A673 (cell line): Measurements from ENCODE around the gene HELT. TPM values are rescaled to one million over a fixed set of nuclear protein-coding genes. Genes with fewer than 3 reads are reported as not detected.

Source experiments
- BruUV-seq: library from RNA; stranded (reverse); fragments of 400-500 nt; replicated peaks from 2 replicates; lab custom pipeline; 2021; lab: Mats Ljungman, UMichigan
- CTCF ChIA-PET: fragments of 300-600 bp; sonication (Branson Sonifier 250); formaldehyde crosslinking; loops from one replicate; lab custom pipeline; 2022; ENCODE audit warnings: antibody characterized with exemption; lab: Charles Lee
- POLR2A ChIA-PET: fragments of 300-600 bp; sonication (Branson Sonifier 250); formaldehyde crosslinking; loops from one replicate; lab custom pipeline; 2022; ENCODE audit warnings: antibody characterized with exemption; ENCODE audit not compliant: low non-redundant PET; lab: Charles Lee
- DNase-seq: peaks from one replicate; pipeline ENCODE4 v3.0.0-alpha.2; 2015; ENCODE audit warnings: low spot score
- H3K27ac ChIP-seq: fragments of 200-600 bp; sonication (generic); 2 replicates; pipeline ENCODE4 v1.5.1; 2016; ENCODE audit warnings: mixed run types, low read depth, mild to moderate bottlenecking, mixed read lengths, antibody characterized with exemption, low read length; ENCODE audit not compliant: poor library complexity, severe bottlenecking
- H3K27me3 ChIP-seq: fragments of 200-600 bp; sonication (generic); replicated peaks from 2 replicates; pipeline ENCODE4 v1.6.1; 2017; ENCODE audit warnings: mixed run types, low read depth, mild to moderate bottlenecking, mixed read lengths, antibody characterized with exemption, low read length; ENCODE audit not compliant: insufficient read depth, poor library complexity
- H3K36me3 ChIP-seq: fragments of 200-600 bp; sonication (generic); 2 replicates; pipeline ENCODE4 v1.6.1; 2016; ENCODE audit warnings: mixed run types, mild to moderate bottlenecking, mixed read lengths, antibody characterized with exemption, low read length; ENCODE audit not compliant: insufficient read depth, poor library complexity, severe bottlenecking
- H3K4me1 ChIP-seq: fragments of 200-600 bp; sonication (generic); 2 replicates; pipeline ENCODE4 v1.6.1; 2017; ENCODE audit warnings: mixed run types, mild to moderate bottlenecking, mixed read lengths, antibody characterized with exemption, low read length; ENCODE audit not compliant: insufficient read depth, poor library complexity, severe bottlenecking
- H3K4me3 ChIP-seq: fragments of 200-600 bp; sonication (generic); 2 replicates; pipeline ENCODE4 v1.5.1; 2016; ENCODE audit warnings: low read depth, mixed run types, mild to moderate bottlenecking, mixed read lengths, low read length; ENCODE audit not compliant: poor library complexity, severe bottlenecking
- H3K9me3 ChIP-seq: fragments of 200-600 bp; sonication (generic); 2 replicates; pipeline ENCODE4 v1.6.1; 2016; ENCODE audit warnings: mixed run types, low read depth, mild to moderate bottlenecking, mixed read lengths, antibody characterized with exemption, low read length; ENCODE audit not compliant: poor library complexity, severe bottlenecking
- EZH2 ChIP-seq: fragments of 200-600 bp; sonication (generic); IDR thresholded peaks from 2 replicates; pipeline ENCODE4 v1.6.1; 2017; ENCODE audit warnings: borderline replicate concordance, low read depth, mild to moderate bottlenecking, mixed read lengths, antibody characterized with exemption, low read length; ENCODE audit not compliant: poor library complexity, severe bottlenecking
- intact Hi-C: fragments of 100-400 bp; cut with micrococcal nuclease; formaldehyde crosslinking; loops from one replicate; pipeline ENCODE4 v1.10.0; 2022; ENCODE audit not compliant: unreplicated experiment
- total RNA-seq: library from RNA; stranded (reverse); gene quantifications from 2 replicates; pipeline ENCODE4 v1.2.3, GENCODE V29; 2021
- TF ChIP-seq, protein P1 (sequence below): fragments of 300-800, 200-600 bp; sonication (generic); conservative IDR thresholded peaks from 2 replicates; pipeline ENCODE4 v1.5.1; 2017; ENCODE audit warnings: low read depth, mild to moderate bottlenecking, antibody characterized with exemption, low read length, moderate library complexity, mixed read lengths

Gene HELT
- total RNA-seq, 1 experiment from 2014 or later = not detected

GRCh38 chr4:185011408-185011807 is 6.9 kb upstream of the HELT start:
- Histone ChIP-seq H3K4me3 (no peak overlapping the region), H3K36me3 (no peaks in the 10 kb centered on the region), H3K27ac (no peak overlapping the region), H3K4me1 (no peaks in the 10 kb centered on the region), H3K9me3 (no peaks in the 10 kb centered on the region), H3K27me3 (peaks cover 68% of the 10 kb centered on the region)
- DNase-seq = peak; percentile 45
- no peak for TF ChIP-seq EZH2
- TF ChIP-seq, protein P1, sequence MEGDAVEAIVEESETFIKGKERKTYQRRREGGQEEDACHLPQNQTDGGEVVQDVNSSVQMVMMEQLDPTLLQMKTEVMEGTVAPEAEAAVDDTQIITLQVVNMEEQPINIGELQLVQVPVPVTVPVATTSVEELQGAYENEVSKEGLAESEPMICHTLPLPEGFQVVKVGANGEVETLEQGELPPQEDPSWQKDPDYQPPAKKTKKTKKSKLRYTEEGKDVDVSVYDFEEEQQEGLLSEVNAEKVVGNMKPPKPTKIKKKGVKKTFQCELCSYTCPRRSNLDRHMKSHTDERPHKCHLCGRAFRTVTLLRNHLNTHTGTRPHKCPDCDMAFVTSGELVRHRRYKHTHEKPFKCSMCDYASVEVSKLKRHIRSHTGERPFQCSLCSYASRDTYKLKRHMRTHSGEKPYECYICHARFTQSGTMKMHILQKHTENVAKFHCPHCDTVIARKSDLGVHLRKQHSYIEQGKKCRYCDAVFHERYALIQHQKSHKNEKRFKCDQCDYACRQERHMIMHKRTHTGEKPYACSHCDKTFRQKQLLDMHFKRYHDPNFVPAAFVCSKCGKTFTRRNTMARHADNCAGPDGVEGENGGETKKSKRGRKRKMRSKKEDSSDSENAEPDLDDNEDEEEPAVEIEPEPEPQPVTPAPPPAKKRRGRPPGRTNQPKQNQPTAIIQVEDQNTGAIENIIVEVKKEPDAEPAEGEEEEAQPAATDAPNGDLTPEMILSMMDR = peak; percentile 64
- no TSS peak for BruUV-seq
- intact Hi-C loops = loop anchor here (10.0 kb wide), 1 partner anchor 1023 kb away; no protein-coding TSS in a partner anchor
- POLR2A ChIA-PET = no interaction called here
- CTCF ChIA-PET = interaction anchor here (1.0 kb wide), 1 partner anchor 266 kb away, joined by 3 read pairs; no protein-coding TSS in a partner anchor

DNA sequence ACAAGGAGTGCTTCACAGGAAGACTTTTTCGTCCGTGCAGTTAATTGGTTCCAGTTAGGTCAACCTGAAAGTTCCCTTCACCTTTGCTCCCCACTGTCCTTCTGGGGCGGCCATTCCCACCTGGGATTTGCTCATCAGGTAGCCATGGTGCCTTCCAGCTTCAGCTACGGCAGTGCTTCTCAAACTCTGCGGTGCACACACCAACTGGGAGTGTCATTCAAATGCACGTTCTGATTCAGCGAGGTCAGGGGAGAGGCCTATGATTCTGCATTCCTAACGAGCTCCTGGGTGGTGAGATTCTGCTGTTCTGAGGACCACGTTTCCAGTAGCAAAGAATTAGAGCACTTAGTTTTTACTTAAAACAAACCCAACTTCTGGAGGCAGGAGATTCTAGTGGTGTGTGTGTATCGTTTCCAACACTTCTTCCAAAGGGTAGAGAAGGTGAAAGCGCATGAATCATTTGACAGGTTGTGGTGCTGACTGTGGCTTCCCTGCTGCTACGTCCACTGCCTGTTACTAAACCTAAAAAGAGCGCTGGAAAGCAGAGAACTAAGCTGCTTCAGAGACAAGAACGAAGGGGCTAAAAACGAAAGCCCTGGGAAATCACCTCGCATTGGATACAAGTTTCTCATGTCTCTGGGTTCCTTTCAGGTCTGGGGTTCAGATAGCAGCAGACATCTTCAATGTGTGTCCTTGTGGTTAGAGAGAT is 4.7 kb upstream of the HELT start:
- POLR2A ChIA-PET = interaction anchor here (0.7 kb wide), 1 partner anchor 39 kb away, joined by 3 read pairs; no protein-coding TSS in a partner anchor
- BruUV-seq = no TSS peak

GRCh38 chr4:185015108-185015507 is 3.2 kb upstream of the HELT start:
- H3K4me1 ChIP-seq = no peaks in the 10 kb centered on the region
- DNase-seq = no peak
- ChIA-PET CTCF (interaction anchor here (1.0 kb wide), 1 partner anchor 270 kb away, joined by 3 read pairs; no protein-coding TSS in a partner anchor), POLR2A (no interaction called here)
- TF ChIP-seq, protein P1 = no peak; the same call in 1 of the 2 replicates
- TF ChIP-seq EZH2 = peak; percentile 39
- H3K36me3 ChIP-seq = no peaks in the 10 kb centered on the region
- H3K27ac ChIP-seq = no peak overlapping the region
- BruUV-seq = no TSS peak
- H3K27me3 ChIP-seq = peaks cover 83% of the 10 kb centered on the region
- no peaks in the 10 kb centered on the region for H3K9me3 ChIP-seq
- intact Hi-C loops = loop anchor here (10.0 kb wide), 1 partner anchor 1020 kb away; no protein-coding TSS in a partner anchor
- H3K4me3 ChIP-seq = no peak overlapping the region

More for the DNA sequence above, 4.7 kb upstream of the HELT start:
- intact Hi-C loops = loop anchor here (10.0 kb wide), 1 partner anchor 1021 kb away; no protein-coding TSS in a partner anchor
- peaks cover 83% of the 10 kb centered on the region for H3K27me3 ChIP-seq
- no peak overlapping the region for H3K27ac ChIP-seq
- DNase-seq = no peak
- CTCF ChIA-PET = no interaction called here
- H3K4me3 ChIP-seq = no peak overlapping the region
- no peaks in the 10 kb centered on the region for H3K4me1 ChIP-seq
- TF ChIP-seq, protein P1 = no peak
- no peak for TF ChIP-seq EZH2
- H3K36me3 ChIP-seq = no peaks in the 10 kb centered on the region
- no peaks in the 10 kb centered on the region for H3K9me3 ChIP-seq
